HG03064 (cell line): ENCODE results near the gene TESK2.
"Not testable (repeated sequence)": the region's sequence is repeated elsewhere in the genome, so short reads cannot be mapped to it uniquely, and the experiment has no call there.

Experiments used
- ATAC-seq: cut with Tn5 transposase; IDR thresholded peaks from one replicate; pipeline ENCODE4 v1.9.1; 2021; ENCODE audit warnings: low read depth; ENCODE audit not compliant: unreplicated experiment

Gene TESK2

GRCh38 chr1:45478121-45478814, 12.7 kb downstream of the TESK2 start:
- no peak for ATAC-seq

- no peak for ATAC-seq
Observed at GRCh38 chr1:45477646-45478045, 13.3 kb downstream of the TESK2 start.

GRCh38 chr1:45474194-45474593, 16.8 kb downstream of the TESK2 start:
- ATAC-seq = not testable (repeated sequence)

GRCh38 chr1:45473302-45473701, 17.7 kb downstream of the TESK2 start:
- no peak for ATAC-seq

DNA sequence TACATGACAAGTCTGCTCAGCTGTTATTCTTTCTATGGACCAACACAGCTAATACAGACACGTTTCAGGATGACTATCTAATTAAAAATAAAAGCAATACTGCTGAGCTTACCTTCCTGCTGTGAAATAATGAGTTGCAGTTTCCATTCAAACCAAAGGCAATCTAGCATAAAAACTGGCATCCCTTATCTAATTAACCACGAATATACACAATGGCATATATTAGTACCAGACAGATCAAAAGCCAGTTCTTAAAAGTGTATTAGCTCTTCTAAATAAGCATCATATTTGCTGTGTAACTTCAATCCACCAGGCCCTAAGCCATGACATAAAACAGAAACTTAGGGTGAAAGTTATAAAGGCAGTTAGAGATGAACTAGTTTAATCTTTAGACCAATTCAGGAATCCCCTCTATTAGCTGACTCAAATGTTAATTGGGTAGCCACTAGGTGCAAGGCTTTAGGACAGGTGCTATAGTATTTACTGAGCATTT, 20.6 kb downstream of the TESK2 start:
- ATAC-seq = no peak

DNA sequence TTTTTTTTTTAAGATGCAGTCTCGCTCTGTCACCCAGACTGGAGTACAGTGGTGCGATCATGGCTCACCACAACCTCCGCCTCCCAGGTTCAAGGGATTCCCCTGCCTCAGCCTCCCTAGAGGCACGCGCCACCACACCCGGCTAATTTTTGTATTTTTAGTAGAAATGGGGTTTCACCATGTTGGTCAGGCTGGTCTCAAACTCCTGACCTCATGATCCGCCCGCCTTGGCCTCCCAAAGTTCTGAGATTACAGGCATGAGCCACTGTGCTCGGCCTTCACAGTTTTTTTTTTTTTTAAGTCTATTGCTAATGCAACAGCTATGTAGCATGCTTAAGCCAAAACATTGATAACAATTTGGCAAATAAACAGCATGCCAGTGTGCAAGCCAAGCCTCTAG, 23.6 kb downstream of the TESK2 start:
- ATAC-seq = peak; percentile 77

GRCh38 chr1:45465277-45465676, 25.7 kb downstream of the TESK2 start:
- ATAC-seq = no peak

DNA sequence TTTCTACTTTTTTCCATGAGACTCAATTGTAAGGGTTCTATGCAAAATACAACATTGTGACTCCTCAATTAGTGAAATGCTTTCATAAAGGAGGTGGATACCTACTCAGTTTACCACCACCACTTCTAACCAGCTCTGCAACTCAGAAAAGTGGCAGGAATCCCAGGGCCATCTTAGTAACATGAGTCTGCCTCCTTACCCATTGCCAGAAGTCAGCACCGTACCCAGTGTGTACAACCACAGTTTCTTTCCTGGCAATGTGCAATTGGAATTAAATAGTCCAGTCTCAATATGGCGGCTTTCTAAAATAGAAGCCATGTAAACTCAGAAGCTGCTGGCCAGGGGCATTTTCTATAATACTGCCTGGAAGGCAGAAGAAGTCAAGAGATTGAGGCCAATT, 32.1 kb downstream of the TESK2 start:
- no peak for ATAC-seq

DNA sequence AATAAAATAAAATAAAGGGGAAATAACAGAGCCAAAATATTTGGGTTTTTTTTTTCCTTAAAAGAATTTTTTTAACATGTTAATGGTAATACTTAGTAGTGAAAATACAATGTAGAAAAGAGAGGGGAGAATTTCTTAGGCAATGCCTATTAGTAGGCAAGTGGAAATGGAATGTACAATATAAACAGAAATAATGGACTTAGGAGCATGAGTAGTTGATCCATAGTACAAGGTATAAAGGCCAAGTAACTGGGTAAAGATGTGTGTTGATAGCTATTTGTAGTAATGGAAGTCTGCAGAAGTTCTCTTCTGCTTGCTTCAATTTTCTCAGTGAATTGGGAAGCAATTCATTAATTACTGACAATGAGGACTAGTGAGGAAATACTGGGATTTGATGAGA, 34.4 kb downstream of the TESK2 start:
- ATAC-seq = no peak

GRCh38 chr1:45455162-45455561, 35.8 kb downstream of the TESK2 start:
- ATAC-seq = no peak

GRCh38 chr1:45454464-45454863, 36.5 kb downstream of the TESK2 start:
- no peak for ATAC-seq

GRCh38 chr1:45452503-45452902, 38.5 kb downstream of the TESK2 start:
- no peak for ATAC-seq

- no peak for ATAC-seq
Observed at GRCh38 chr1:45448357-45448756, 42.6 kb downstream of the TESK2 start.

DNA sequence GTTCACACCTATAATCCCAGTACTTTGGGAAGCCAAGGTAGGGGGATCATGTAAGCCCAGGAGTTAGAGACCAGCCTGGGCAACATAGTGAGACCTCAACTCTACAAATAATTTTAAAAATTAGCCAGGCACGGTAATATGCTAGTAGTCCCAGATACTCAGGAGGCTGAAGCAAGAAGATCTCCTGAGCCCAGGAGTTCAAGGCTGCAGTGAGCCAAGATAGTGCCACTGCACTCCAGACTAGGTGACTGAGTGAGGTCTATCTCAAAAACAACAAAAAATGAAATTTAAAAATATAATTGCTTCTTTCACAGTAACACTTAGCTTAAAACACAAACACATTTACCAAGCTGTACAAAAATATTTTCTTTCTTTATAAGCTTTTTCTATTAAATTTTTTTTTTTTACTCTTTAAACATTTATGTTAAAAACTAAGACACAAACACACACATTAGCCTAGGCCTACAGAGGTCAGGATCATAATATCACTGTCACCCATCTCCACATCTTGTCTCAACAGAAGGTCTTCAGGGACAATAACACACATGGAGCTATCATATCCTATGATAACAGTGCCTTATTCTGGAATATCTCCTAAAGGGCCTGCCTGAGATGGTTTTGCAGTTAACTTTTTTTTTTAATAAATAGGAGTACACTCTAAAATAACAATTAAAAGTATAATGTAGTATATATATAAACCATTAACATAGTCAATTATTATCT, 43.9 kb downstream of the TESK2 start:
- ATAC-seq = no peak

- no peak for ATAC-seq
Observed at GRCh38 chr1:45446530-45446929, 44.4 kb downstream of the TESK2 start.

- no peak for ATAC-seq
Observed at GRCh38 chr1:45444609-45445131, 46.3 kb downstream of the TESK2 start.

DNA sequence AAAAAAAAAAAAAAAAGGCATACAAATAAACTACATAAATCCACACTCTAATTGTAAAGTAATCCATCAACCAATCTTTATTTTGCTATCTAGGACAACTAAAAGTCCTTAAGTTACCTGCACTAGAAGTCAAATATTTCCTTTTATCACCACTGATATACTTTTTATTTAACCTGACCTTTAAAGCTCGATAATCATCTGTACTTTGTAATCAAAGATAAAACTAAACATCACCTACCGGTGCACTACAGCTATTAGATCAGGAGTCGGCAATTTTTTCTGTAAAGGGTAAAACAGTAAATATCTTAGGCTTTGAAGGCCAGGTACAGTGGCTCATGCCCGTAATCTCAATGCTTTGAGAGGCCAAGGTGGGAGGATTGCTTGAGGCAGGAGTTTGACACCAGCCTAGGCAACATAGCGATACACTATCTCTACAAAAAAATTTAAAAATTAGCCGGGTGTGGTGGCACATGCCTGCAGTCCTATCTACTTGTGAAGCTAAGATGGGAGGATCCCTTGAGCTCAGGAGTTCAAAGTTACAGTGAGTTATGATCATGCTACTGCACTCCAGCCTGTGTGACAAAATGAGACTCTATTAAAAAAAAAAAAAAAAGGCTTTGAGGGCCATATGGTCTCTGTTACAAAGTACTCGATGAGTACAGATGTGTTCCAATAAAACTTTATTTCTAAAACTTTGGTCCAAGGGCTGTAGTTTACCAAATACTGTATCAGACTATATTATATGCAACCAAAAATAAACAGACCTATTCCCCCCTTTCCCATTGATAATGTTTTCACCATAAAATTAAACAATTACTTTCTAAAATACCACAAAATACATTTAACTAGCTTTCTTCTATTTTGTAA, 47.1 kb downstream of the TESK2 start:
- ATAC-seq = no peak

DNA sequence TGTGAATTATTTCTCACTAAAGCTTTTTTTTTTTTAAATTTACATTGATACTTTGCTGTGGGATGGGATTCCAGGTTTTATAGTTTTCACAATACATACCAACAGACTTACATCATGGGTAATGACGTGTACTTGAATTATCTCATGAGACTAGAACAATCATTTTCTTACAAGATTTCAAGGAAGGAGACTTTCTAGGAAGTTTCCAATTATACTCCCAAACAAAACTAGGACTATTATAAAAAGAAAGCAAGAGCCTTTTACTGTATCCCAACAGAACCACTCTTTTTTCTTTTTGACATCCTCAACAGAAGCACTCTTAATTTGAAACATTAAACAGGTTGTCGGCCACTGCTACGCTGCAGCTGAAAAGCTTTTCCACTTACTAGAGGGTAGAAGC, 48.7 kb downstream of the TESK2 start:
- ATAC-seq = no peak

GRCh38 chr1:45437323-45437722, 53.6 kb downstream of the TESK2 start:
- ATAC-seq = no peak

DNA sequence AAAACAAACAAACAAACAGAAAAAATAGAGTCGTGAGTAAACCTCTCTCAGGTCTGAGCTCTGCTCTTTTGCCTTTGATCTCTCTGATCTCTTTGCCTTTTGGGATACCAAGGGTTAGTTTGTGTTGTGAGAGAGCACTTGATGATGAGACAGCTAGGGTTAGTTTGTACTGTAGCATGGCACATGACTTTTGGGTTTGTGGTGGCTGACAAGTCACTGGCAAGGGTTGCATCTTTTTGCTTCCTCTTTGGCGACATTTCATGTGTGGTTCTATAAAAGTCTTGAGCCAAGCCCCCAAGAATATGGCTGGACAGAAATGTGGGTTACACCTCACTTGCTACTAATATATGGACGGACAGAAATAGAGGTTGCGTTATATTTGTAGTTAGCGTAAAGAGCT, 60.5 kb downstream of the TESK2 start:
- no peak for ATAC-seq

DNA sequence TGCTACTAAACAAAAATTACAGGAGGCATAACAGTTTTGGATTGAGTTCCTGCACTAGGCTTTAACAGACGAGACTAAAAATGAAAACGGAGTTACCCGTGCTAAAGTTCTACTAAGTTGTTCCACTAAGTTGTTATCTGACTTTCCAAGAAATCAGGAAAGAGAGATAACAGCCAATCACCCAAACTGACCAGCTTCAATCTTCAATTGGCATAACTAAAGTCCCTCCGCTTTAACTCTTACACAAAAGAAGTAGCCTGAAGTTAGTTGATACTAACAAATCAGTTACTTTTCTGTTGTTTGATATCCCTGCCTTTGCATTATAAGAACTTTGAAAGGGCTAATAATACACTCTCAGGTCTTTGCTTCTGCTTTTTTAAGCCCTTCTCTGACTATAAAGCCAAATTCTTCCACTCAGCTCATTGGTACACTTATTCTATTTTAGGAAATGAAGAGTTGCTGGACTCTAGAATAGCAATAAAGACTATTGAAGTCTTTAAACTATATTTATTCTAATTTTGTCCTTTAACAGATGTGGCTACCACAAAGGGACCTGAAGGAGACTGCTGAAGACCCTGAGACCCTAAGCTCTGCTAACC, 61.3 kb downstream of the TESK2 start:
- ATAC-seq = no peak
